Measurements from ENCODE around the gene STOML3. TPM values are rescaled to one million over a fixed set of nuclear protein-coding genes. Genes with fewer than 3 reads are reported as not detected.

Gene STOML3
- total and polyA plus RNA-seq, 2 of the 8 experiments (the other 6 are each of a cell fraction or from before 2014, with no cell fraction given) = 0.06 TPM; not detected in 1

DNA sequence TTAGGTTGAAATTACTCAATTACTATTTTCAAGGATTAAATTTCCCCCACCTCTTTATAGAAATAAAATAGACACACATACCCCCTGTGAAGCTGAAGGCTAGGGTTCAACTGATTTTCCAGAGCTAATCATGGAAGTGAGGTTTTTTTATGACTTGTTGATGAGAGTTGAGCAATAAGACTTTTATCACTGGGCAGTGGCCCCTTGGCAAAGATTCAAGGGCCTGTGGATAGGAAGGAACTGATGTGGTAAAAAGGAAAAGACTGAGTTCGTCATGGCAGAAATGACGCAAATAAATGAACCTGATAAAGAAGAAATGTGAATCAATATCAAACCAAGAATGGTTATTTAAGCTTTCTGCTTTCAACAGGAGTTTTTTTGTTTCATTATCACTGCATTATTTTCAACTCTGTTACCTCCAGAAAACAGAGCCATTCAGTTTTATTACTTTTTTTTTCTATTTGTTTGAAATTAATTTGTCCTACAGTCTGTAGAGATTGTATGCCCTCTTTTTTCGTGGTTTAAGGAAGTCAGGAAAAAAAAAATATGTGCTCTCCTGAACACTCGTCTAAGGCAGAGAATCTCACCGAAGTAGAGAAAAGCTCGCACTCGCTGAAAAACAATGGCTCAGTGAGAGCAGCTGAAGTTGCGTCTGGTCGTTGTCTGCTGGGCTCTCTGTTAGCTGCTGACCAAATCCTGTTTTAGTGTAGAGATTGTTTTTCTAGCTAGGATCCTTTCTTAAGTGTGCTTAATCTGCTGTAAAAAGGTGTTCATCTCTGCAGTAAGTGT is 38.9 kb downstream of the STOML3 start (continued):
- TF ChIP-seq, protein P1, sequence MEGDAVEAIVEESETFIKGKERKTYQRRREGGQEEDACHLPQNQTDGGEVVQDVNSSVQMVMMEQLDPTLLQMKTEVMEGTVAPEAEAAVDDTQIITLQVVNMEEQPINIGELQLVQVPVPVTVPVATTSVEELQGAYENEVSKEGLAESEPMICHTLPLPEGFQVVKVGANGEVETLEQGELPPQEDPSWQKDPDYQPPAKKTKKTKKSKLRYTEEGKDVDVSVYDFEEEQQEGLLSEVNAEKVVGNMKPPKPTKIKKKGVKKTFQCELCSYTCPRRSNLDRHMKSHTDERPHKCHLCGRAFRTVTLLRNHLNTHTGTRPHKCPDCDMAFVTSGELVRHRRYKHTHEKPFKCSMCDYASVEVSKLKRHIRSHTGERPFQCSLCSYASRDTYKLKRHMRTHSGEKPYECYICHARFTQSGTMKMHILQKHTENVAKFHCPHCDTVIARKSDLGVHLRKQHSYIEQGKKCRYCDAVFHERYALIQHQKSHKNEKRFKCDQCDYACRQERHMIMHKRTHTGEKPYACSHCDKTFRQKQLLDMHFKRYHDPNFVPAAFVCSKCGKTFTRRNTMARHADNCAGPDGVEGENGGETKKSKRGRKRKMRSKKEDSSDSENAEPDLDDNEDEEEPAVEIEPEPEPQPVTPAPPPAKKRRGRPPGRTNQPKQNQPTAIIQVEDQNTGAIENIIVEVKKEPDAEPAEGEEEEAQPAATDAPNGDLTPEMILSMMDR (IDR thresholded peaks at IDR 0.05; ENCODE audit: control extremely low read depth in 1 of 3, insufficient read depth in 1 of 3, low read depth in 1 of 3, low read length in 3 of 3) = no peak
- no peak for TF ChIP-seq RAD21 (IDR thresholded peaks at IDR 0.05 in 1 of 2, conservative IDR thresholded peaks at IDR 0.05 in 1 of 2; ENCODE audit: low read depth in 2 of 2, low read length in 2 of 2)
- no peak for TF ChIP-seq FOSL1 (IDR thresholded peaks at IDR 0.05; ENCODE audit: insufficient read depth, low read depth, low read length)
- no peak for TF ChIP-seq EZH2 (IDR thresholded peaks at IDR 0.05; ENCODE audit: low read depth, low read length, severe bottlenecking)
- no peak for TF ChIP-seq GTF2F1 (IDR thresholded peaks at IDR 0.05; ENCODE audit: borderline replicate concordance, low read depth, low read length)
- no peak for TF ChIP-seq BCL11A (IDR thresholded peaks at IDR 0.05; ENCODE audit: low read depth in 2 of 2, low read length in 2 of 2)
- TF ChIP-seq POLR2A (IDR thresholded peaks at IDR 0.05; ENCODE audit: control extremely low read depth in 1 of 2, low read depth in 2 of 2, low read length in 2 of 2) = no peak
- no peak for TF ChIP-seq JUN (IDR thresholded peaks at IDR 0.05; ENCODE audit: low read depth, low read length)
- TF ChIP-seq CREB1 (IDR thresholded peaks at IDR 0.05) = no peak
